Ovary (tissue), 3 donors: ENCODE measurements around the gene DDRGK1.

ENCODE experiments used
- POLR2A ChIP-seq: fragments of 450-650 bp; IDR thresholded peaks from one replicate; pipeline ENCODE4 v1.6.1; 2017; ENCODE audit warnings: antibody characterized with exemption, mild to moderate bottlenecking, moderate library complexity
- TF ChIP-seq, protein P1 (sequence below), 3 donors: fragments of 450-650 bp in 2 of 3; fragments of 200-600 bp in 1 of 3; IDR thresholded peaks; one replicate each; pipeline versions ENCODE4 v1.5.1 to v1.8.0; 2016 to 2022; ENCODE audit warnings: antibody characterized with exemption in 3 of 3, mild to moderate bottlenecking in 1 of 3
- donor health status: DM: no; HTN: no; CAD: no.

DNA sequence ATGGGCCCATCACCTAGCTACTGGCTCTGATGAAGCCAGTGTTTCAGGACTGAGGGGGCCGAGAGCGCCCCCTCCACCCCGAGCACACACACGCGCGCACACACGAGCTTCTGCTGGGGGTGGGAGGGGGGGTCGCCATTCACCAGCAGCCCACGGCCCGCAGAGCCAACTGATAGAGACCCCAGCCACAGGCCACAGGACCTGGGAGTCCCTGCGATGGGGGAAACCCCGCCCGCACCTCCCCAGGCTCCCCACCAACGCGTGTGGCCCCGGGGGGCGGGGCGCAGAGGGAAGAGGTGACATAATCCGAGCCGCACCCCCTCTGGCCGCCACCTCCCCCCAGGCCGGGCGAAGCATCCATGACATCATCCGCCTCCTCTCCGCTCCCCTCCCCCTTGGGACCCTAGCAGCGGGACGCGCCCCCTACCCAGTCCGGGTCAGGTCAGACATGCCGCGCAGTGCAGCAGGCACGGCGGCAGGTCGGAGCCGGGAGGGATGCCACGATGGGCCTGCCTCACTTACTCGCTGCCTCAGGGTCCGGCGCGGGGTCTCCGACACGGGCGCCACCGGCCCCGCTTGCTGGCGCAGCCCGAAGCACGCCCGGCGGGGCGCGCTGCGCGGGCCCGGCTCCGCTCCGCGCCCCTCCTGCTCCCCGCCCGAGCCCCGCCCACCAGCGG, 31.4 kb downstream of the DDRGK1 start, which contains the start of gene LZTS3:
- TF ChIP-seq, protein P1, sequence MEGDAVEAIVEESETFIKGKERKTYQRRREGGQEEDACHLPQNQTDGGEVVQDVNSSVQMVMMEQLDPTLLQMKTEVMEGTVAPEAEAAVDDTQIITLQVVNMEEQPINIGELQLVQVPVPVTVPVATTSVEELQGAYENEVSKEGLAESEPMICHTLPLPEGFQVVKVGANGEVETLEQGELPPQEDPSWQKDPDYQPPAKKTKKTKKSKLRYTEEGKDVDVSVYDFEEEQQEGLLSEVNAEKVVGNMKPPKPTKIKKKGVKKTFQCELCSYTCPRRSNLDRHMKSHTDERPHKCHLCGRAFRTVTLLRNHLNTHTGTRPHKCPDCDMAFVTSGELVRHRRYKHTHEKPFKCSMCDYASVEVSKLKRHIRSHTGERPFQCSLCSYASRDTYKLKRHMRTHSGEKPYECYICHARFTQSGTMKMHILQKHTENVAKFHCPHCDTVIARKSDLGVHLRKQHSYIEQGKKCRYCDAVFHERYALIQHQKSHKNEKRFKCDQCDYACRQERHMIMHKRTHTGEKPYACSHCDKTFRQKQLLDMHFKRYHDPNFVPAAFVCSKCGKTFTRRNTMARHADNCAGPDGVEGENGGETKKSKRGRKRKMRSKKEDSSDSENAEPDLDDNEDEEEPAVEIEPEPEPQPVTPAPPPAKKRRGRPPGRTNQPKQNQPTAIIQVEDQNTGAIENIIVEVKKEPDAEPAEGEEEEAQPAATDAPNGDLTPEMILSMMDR (IDR thresholded peaks at IDR 0.05): no peak
- peak; percentile 78 for TF ChIP-seq POLR2A
